G401 (cell line): ENCODE results near the gene TOR1B. TPM values are rescaled to one million over a fixed set of nuclear protein-coding genes. Genes with fewer than 3 reads are reported as not detected.
A peak's percentile ranks its signal among the peaks of the same experiment; 100 is the strongest.
"Not testable (repeated sequence)": the region's sequence is repeated elsewhere in the genome, so short reads cannot be mapped to it uniquely, and the experiment has no call there.

Experiments used
- DNase-seq: peaks from one replicate; pipeline ENCODE4 v3.0.0-alpha.2; 2015; ENCODE audit warnings: low spot score
- in situ Hi-C: cut with HindIII; loops from 2 replicates; pipeline ENCODE4 v1.10.0; 2016; ENCODE audit warnings: low sequenced_read_pairs, mixed read lengths
- total RNA-seq: library from RNA; depleted of rRNA; stranded (reverse); fragments of >200 nt; shearing (Covaris generic); gene quantifications from 2 replicates; pipeline ENCODE4 v1.2.3, GENCODE V29; 2014

Gene TOR1B
- total RNA-seq, 1 experiment from 2014 or later, result 16.5 TPM

- DNase-seq, result no peak
- in situ Hi-C loops, result loop anchor here (5.0 kb wide), 2 partner anchors 48 to 143 kb away; no protein-coding TSS in a partner anchor
Measured at GRCh38 chr9:129774791-129775447, 28.1 kb upstream of the TOR1B start.

- DNase-seq, result no peak
- in situ Hi-C loops, result loop anchor here (5.0 kb wide), 2 partner anchors 48 to 143 kb away; no protein-coding TSS in a partner anchor
Measured at GRCh38 chr9:129775448-129775798, 27.6 kb upstream of the TOR1B start.

GRCh38 chr9:129776096-129776495, 26.9 kb upstream of the TOR1B start:
- DNase-seq, result not testable (repeated sequence)
- in situ Hi-C loops, result loop anchor here (5.0 kb wide), 2 partner anchors 49 to 144 kb away; no protein-coding TSS in a partner anchor

GRCh38 chr9:129776566-129776937, 26.4 kb upstream of the TOR1B start:
- no peak for DNase-seq
- in situ Hi-C loops, result loop anchor here (5.0 kb wide), 2 partner anchors 49 to 144 kb away; no protein-coding TSS in a partner anchor

- in situ Hi-C loops, result loop anchor here (5.0 kb wide), 2 partner anchors 50 to 145 kb away; no protein-coding TSS in a partner anchor
Measured at GRCh38 chr9:129776938-129777768, 25.8 kb upstream of the TOR1B start.

GRCh38 chr9:129777769-129778130, 25.2 kb upstream of the TOR1B start:
- no peak for DNase-seq
- in situ Hi-C loops, result loop anchor here (5.0 kb wide), 2 partner anchors 50 to 145 kb away; no protein-coding TSS in a partner anchor

More at GRCh38 chr9:129776938-129777768, 25.8 kb upstream of the TOR1B start:
- DNase-seq, result peak; percentile 76

- DNase-seq, result no peak
- in situ Hi-C loops, result loop anchor here (5.0 kb wide), 2 partner anchors 51 to 146 kb away; no protein-coding TSS in a partner anchor
Measured at GRCh38 chr9:129778469-129778868, 24.5 kb upstream of the TOR1B start.

- in situ Hi-C loops, result loop anchor here (5.0 kb wide), 2 partner anchors 52 to 147 kb away; no protein-coding TSS in a partner anchor
Measured at GRCh38 chr9:129779560-129780190, 23.3 kb upstream of the TOR1B start.

GRCh38 chr9:129781131-129781530, 21.9 kb upstream of the TOR1B start:
- in situ Hi-C loops, result no loop called here

More at GRCh38 chr9:129779560-129780190, 23.3 kb upstream of the TOR1B start:
- DNase-seq, result no peak

GRCh38 chr9:129781981-129782380, 21.0 kb upstream of the TOR1B start:
- in situ Hi-C loops, result no loop called here
- no peak for DNase-seq

More at GRCh38 chr9:129781131-129781530, 21.9 kb upstream of the TOR1B start:
- no peak for DNase-seq

GRCh38 chr9:129783516-129784361, 19.2 kb upstream of the TOR1B start:
- in situ Hi-C loops, result no loop called here
- peak; percentile 79 for DNase-seq

- DNase-seq, in situ Hi-C loops: not testable (repeated sequence)
Measured at GRCh38 chr9:129784970-129785369, 18.0 kb upstream of the TOR1B start.

GRCh38 chr9:129785866-129786265, 17.1 kb upstream of the TOR1B start:
- no peak for DNase-seq
- in situ Hi-C loops, result no loop called here

GRCh38 chr9:129786481-129786880, 16.5 kb upstream of the TOR1B start:
- in situ Hi-C loops, result no loop called here
- no peak for DNase-seq

- no peak for DNase-seq
- in situ Hi-C loops, result no loop called here
Measured at GRCh38 chr9:129794549-129794948, 8.4 kb upstream of the TOR1B start.

- in situ Hi-C loops, DNase-seq: not testable (repeated sequence)
Measured at GRCh38 chr9:129796029-129796428, 7.0 kb upstream of the TOR1B start.

GRCh38 chr9:129798973-129799372, 4.0 kb upstream of the TOR1B start:
- no peak for DNase-seq
- in situ Hi-C loops, result no loop called here

GRCh38 chr9:129801504-129801903, 1.5 kb upstream of the TOR1B start:
- no peak for DNase-seq
- in situ Hi-C loops, result no loop called here

- peak; percentile 34 for DNase-seq
Measured at GRCh38 chr9:129803676-129804060, 684 bp downstream of the TOR1B start.

More at GRCh38 chr9:129803676-129804060, 684 bp downstream of the TOR1B start:
- in situ Hi-C loops, result no loop called here
